Hepatocyte (in vitro differentiated cells): Measurements from ENCODE around the gene RAP1GAP2.

Experiments
- CTCF ChIP-seq: fragments of 200-600 bp; sonication (generic); IDR thresholded peaks from 2 replicates; pipeline ENCODE4 v1.5.1; 2016; ENCODE audit warnings: antibody characterized with exemption, mild to moderate bottlenecking; ENCODE audit not compliant: poor library complexity
- EZH2 ChIP-seq: fragments of 200-600 bp; sonication (generic); IDR thresholded peaks from 2 replicates; pipeline ENCODE4 v1.6.1; 2016; ENCODE audit warnings: antibody characterized with exemption, mild to moderate bottlenecking, borderline replicate concordance
- EZH2phosphoT487 ChIP-seq: fragments of 200-600 bp; sonication (generic); IDR thresholded peaks from one replicate; pipeline ENCODE4 v1.6.1; 2018; ENCODE audit warnings: antibody characterized with exemption, mild to moderate bottlenecking, low read depth, moderate library complexity; ENCODE audit not compliant: unreplicated experiment, severe bottlenecking

GRCh38 chr17:2996810-2997670, 200.8 kb downstream of the RAP1GAP2 start:
- no peak for TF ChIP-seq CTCF
- TF ChIP-seq EZH2: no peak
- no peak for TF ChIP-seq EZH2phosphoT487
